Stimulated activated CD4-positive, alpha-beta T cell treated with anti-CD3 and anti-CD28 coated beads, Interleukin-4, amount 100 ng/mL, for 24 hours (primary cell): ENCODE data around the gene HNRNPU.

Experiments
- DNase-seq: peaks from one replicate; pipeline ENCODE4 v3.0.0-alpha.2; 2020

HNRNPU gene

DNA sequence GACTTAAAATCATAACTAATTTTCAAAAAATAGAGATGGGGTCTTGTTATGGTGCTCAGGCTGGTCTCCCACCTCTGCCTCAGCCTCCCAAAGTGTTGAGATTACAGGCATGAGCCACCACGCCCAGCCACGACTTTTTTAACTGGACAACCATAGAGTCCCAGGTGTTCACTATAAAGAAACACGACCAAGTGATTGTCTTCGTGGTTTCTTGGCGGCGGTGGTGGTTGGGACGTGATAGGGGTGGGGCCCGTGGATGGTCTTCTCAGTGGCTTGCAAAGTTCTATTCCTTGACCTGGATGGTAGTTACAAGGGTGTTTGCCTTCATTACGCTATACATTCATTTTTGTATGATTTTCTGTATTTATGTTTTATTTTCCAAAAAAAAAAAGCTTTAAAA, 63.5 kb downstream of the HNRNPU start:
- no peak for DNase-seq
